Measurements from ENCODE around the gene CYLC2.

Gene CYLC2, protein sequence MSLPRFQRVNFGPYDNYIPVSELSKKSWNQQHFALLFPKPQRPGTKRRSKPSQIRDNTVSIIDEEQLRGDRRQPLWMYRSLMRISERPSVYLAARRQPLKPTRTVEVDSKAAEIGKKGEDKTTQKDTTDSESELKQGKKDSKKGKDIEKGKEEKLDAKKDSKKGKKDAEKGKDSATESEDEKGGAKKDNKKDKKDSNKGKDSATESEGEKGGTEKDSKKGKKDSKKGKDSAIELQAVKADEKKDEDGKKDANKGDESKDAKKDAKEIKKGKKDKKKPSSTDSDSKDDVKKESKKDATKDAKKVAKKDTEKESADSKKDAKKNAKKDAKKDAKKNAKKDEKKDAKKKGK

GRCh38 chr9:102995033-102995432 lies at the start of gene CYLC2:
TSS of gene CYLC2 (plus strand) at chr9:102995333. CDS start at chr9:102995381, 48 bp downstream.
- DNase-seq: no peak

GRCh38 chr9:102950346-102950745 lies 44.8 kb upstream of the CYLC2 start:
- no peak for DNase-seq

- DNase-seq: no peak
Observed at GRCh38 chr9:102966999-102967398, 28.1 kb upstream of the CYLC2 start.

DNA sequence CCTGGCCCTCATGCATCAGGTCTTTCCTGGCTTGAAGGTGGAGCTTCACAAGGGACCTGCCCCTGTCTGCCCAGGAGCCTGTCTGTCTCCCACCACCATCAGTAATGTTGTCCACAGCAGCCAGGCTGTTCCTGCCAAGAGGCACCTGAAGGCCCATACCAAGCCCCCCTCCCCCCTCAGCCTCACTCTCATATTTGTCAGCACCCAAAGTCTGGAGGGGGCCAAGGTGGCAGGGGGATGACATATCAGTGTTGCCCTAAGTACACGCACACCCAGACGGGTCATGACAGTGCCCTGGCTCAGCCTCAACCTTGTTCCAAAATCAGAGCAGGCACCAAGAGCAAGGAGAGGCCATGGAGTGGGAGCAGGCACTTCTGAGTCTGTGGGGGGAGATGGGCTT lies 27.2 kb upstream of the CYLC2 start:
- DNase-seq: no peak

GRCh38 chr9:102972780-102973179 lies 22.4 kb upstream of the CYLC2 start:
- DNase-seq: no peak

- DNase-seq: no peak
Observed at GRCh38 chr9:102974530-102974929, 20.6 kb upstream of the CYLC2 start.

DNA sequence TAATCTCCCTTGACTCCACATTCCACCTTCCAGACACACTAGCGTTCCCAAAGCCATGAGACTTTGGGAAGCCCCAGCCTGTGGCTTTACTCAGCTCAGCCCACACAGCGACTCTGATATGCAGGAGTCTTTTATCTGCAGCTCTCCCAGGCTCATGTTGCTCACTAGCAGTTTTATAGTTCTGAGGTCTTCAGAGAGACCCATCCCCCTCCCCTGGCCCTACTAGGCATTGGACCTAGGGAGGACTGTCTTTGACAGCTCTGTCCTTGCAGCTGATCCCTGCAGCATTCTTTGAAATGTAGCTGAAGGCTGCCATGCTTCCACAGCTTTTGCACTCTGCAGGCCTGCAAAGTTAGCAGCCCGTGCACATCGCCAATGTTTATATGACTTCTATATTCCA lies 19.9 kb upstream of the CYLC2 start:
- no peak for DNase-seq

DNA sequence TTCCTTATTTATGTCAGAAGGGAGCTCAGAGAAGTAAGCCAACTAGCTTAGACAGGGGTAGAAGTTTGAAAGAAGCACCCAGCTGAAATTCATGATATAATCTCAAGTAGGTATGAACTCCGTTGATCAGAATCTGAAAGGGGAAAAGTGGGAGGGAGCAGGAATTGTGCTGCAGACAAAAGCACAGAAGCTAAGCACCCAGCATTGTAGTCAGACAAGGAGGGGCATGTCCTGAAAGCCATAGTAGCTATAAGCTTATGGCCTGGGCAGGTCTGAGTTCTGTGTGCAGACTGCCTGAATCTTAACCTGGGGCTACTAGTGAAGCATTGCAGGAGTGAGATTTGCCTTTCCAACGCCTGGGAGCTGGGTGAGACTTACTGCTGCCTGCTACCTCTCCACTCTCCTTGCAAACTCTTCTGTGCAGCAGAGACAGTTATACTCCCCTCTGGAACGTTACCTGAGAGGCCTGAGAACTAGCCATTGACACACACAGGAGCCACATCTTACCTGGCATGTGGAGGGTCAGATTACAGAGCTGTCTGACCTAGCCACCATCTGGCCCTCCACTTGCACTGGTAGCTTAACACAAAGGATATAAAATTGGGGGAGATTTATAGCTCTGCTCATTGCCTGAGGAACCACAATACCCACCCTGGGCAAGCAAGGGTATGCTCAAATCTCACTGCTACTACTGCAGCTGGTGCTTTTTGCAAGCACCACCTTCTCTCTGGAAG lies 9.8 kb upstream of the CYLC2 start:
- DNase-seq: no peak

- DNase-seq: no peak
Observed at GRCh38 chr9:102986425-102986824, 8.7 kb upstream of the CYLC2 start.

DNA sequence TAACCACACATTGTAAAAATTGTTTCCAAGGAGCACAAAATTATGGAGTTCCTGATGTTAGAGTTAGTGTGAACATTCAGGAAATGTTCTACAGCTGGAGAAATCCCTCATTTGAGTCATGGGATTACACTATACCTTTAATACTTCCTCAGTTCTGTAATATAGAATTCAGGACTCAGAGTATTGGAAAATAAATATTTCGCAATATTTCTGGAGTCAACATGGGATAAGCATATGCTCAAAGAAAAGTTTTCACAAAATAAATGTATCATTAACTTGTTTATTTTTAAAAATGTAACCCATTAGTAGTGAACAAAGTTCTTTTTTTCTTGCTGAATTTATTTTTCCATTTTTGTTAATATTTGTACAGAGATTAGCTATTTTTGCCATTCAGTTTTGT lies 8.6 kb downstream of the CYLC2 start:
- DNase-seq: no peak

- DNase-seq: no peak
Observed at GRCh38 chr9:103014242-103014641, 19.1 kb downstream of the CYLC2 start.

DNA sequence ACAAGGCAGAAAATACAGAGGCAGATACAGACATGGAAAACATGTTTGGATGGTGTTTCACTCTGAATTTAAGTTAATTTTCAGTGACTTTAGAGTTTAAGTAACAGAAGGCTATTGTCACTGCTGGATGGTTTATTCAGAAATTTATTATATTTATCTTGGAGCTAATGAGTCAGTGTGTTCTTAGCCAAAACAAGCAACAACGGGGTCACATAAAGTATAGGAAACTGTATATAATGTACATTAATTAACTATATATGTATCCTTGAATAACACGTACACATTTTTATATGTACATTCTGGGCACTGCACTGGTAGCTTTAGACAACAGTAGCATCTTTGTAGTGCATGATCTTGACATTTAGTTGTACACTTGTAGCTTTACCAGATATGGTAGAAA lies 30.7 kb downstream of the CYLC2 start:
- DNase-seq: no peak

- no peak for DNase-seq
Observed at GRCh38 chr9:103037508-103038477, 42.7 kb downstream of the CYLC2 start.

DNA sequence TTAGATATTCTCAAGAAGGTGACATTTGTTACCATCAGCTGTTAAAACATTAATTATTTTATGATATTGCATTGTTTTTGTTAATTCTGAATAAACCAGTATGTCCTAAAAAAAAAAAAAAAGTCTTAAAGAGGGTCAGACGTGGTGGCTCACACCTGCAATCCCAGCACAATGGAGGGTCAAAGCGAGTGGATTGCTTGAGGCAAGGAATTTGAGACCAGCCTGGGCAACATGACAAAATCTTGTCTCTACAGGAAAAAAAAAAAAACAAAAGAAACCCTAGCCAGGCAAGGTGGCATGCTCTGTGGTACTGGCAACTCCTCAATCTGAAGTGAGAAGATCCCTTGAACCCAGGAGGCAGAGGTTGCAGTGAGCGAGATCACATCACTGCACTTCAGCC lies 46.8 kb downstream of the CYLC2 start:
- no peak for DNase-seq
